Measurements from ENCODE around the gene TCEA2.
"Not testable (repeated sequence)": the region's sequence is repeated elsewhere in the genome, so short reads cannot be mapped to it uniquely, and the experiment has no call there.

Gene TCEA2

DNA sequence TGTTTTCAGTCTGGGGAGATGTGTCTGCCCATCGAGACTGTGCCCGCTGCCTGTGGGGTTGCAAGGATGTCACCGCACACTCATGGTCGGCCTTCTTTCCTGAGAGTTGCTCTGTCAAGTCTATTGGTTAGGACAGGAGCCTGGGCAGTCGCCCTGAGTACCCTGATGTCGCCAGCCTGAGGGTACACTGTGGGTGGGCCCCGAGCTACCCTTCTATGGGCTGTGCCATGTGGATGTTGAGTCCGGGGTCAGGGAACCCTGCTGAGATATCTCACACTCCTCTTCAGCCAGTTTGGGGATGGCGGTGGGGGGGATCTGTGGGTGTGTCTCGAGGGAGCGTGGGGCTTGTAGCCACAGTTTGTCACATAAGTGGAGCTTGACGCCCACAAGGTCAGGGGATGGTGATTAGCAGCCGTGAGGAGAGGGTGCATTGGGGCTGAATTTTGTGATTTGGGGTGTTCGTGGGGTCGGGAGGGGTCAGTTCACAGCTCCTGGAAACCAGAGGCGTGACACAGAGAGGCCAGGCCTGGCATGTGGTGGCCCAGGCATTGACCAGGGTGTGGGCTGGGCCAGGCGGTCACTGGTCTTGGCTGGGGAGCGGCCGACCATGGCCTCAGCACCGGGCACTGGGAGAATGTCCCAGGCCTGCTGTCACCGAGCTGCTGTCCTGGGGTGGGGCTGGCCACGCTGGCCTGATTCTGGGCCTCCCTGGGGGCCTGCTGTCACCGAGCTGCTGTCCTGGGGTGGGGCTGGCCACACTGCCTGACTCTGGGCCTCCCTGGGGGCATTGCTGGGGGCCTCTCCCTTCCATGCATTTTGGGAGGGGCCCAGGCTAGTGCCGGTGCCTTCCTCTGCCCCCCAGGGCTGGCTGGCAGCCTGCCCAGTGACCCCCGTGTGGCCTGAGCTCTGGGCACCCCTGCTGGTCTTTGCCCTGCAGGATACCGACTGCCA is 46.0 kb downstream of the TCEA2 start:
- DNase-seq (ENCODE audit: low read depth in 3 of 3): no peak

DNA sequence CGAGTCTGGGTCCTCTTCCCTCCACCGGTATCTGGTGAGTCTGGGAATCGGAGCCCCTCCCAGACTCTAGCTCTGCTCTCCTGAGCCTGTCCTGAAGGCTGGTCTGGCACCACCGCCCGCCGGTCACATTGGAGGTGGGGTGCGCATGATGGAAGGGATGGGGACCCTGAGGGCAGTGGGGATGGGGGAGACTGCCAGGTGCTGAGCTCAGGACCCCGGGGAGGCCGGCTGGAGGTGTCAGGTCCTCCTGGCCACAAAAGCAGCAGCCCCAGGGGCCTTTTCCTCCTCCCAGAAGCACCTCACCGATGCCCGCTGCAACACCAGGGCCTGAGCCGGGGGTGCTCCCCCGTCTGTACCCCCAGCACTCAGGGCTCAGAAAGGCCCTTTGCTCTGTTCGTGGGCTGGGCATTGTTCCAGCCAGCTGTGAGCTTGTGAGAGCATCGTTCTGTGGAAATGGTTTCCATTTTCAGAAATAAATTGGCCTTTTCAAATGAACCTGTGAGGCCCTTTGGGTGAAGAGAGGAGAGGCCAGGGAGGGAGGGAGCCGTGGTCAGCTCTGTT is 46.9 kb downstream of the TCEA2 start:
- DNase-seq (ENCODE audit: low read depth in 3 of 3): no peak

DNA sequence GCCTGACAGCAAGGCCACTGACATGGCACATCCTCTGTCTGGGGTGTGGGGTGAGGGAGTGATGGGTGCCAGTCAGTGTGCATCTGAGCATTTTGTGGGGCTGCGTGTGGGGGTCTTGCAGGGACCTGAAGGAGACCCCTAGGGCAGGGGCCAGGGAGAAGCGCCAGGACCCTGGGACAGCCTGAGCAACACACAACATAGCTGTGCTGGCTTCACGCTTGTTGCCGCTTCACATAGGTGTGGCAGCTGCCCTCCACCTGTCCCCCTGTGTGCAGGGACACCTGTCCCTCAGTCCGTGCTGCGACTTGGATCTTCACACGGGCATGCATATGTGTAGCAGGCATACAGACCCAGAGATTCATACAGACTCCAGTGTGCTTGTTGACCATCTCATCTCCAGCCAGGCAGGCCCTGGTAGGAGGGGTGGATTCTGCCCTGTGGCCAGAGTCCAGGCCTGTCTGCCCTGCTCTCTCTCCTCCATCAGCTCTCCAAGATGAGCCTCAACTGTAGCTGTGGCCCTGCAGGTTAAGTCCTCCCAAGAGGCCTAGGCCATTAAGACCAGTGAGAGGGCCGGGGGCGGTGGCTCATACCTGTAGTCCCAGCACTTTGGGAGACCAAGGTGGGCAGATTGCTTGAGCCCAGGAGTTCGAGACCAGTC is 47.5 kb downstream of the TCEA2 start:
- DNase-seq (ENCODE audit: low read depth in 3 of 3): no peak

DNA sequence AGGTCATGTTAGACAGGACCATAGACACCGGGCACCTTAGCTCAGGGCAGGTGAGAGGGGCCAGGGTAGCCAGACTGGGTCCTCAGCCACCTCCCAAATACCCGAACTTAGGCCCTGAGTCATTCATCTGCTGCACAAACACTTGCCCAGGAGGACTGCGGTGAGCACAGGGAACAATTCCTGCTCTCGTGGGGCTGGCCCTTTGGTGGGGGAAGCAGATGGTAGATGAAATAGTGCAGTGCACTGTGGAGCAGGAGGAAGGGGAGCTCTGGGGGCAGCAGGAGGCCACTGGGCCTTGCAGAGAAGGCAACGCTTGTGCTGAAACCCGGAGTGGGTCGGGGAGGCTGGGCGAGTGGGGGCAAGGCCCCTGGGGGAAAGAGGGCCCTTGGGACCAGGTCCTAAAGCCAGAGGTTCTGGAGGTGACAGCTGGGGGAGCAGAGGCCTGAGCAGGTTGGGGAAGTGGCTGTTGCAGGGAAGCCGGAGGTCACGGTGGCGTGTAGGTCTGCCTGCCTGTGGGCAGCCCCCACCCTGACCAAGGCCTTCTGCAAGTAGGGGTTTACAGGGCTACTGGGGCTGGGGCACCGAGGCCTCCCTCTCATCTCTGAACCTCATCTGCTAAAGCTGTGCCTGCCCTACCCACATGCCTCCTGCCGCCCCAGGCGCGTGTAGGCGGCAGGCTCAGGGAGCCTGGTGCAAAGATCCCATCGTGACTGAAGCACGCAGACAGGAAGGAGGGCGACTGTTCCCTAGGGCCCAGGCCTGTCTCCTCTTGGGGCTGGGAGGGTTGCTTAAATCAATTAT is 49.0 kb downstream of the TCEA2 start:
- DNase-seq (ENCODE audit: low read depth in 3 of 3): no peak

DNA sequence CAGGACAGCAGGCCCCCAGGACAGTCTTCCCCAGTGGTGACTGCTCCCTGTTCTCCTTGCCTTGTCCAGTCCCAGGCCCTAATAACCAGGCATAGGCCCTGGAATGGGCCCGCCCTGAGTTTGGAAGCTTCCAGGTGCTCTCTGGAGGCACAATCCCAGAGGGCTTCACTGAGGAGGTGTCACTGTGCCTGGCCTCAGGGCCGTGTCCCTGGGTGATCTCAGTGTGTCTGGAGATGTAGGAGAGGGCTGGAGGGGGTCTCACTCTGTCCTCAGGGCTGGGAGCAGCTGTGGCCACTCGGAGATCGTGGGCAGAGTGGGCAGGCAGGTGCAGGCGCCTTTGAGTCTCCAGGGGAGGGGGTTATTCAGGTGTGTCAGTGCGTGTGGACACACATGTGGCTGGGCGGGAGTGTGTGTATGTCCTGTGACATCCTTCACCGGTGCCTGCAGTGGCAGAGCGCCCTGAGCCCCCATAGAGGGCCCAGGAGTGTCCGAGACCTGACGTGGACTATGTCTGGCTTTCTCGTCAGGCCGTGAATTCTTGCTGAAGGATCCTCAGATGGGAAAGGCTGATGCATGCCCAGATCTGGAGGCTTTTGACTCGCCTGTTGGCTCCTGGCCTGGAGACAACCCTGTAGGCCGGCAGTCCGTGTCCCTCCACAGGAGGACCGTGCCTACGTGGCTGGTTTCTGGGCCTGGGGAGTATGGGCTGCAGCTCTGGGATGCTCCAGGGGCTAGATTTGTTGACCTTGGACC is 49.9 kb downstream of the TCEA2 start:
- no peak for DNase-seq (ENCODE audit: low read depth in 3 of 3)

DNA sequence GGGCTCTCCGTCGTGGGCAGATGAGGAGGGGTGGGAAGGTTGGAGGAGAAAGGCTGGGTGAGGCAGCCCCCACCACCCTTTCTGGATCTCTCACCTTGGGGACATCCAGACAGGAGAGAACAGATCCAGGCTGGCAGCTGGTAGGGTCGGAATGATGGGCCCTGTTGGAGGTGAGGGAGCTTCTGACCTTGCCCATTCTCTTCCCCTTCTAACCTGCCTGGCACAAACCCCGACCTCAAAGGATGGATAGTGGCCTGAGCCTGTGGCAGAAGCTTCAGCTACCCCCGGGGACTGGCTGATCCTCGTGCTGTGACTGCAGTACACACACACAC is 50.4 kb downstream of the TCEA2 start:
- no peak for DNase-seq (ENCODE audit: low read depth in 3 of 3)

DNA sequence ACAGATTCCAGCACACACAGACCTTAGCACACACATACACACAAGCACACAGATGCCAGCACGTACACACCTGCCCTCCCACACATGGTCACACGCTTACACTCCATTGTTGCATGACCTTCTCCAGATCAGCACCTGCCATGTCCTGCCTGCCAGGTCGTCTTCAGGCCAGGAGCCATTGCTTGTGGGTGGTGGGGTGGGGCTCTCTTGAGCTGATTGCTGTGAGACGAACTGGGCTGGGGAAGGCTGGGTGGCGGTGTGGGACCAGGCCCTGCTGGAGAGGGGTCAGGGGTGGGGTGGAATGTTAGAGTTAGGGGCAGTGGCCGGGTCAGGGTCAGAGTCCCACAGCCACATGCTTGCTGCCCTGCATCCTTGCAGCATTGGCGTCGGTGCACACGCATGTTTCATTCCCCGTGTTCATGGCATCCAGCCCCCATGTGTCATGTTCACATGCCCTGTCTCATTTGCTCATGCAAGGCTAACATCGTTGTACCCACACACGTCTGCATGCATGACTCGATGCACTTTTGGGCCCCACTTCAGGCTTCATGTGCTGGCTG is 50.9 kb downstream of the TCEA2 start:
- no peak for DNase-seq (ENCODE audit: low read depth in 3 of 3)

DNA sequence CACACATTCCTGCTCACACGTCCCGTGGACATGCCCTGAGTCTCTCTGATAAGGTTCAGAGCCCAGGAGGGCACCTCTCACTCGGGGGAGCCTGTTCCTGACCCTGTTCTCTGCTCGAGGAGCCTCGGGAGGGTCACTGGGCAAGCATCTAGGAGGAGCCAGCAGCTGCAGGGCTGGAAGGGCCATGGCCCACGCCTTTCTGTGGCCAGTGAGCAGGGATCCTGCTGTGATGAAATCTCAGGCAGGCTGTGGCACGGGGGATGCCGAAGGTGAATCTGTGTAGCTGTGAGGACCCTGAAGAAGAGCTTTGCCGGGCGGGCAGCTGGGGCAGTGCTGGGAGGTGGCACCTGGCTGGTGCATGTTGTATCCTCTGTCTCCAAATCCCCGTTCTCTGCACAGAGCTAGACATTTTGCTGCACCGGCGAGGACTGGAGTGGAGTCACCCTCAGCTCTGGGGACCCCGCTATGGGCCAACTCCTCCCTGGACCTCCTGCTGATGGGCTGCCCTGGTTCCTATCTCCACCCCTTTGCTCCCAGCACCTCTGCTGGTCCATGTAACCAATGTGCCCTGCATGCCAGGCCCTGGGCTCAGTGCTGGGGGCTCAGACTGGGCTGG is 51.5 kb downstream of the TCEA2 start:
- no peak for DNase-seq (ENCODE audit: low read depth in 3 of 3)

DNA sequence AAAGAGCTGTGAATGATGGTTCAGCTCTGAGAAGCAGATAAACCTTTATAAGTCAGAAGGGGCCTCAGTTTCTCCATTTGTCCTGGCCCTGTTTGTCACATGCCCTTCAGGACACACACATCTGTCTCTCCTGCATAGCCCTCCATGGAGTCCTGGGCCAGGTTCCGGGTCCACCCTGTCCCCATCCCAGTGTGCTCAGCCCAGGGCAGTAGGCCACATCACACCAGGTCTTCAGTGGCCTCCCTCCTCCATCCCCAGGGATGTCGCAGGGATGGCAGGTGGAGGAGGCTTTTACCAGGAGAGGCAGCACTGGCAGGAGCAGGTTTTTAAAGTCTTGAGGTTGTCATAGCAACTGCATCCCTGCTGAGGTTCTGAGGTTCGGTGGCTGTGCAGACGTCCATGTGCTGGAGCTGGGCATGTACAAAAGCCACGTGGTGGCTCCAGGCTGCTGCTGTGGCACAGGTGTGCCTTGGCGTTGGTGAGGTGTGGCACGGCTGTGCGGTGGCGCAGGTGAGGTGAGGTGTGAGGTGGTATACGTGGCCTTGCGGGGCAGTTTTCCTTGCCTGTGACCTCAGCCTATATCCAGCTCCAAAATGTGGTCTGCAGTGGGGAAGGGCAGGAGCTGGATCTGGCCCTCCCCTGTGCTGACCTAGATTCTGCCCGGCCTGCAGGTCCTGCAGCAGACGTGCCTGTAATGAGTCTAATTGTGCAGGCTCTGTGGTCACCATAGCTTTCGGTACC is 52.3 kb downstream of the TCEA2 start:
- DNase-seq (ENCODE audit: low read depth in 3 of 3): no peak

DNA sequence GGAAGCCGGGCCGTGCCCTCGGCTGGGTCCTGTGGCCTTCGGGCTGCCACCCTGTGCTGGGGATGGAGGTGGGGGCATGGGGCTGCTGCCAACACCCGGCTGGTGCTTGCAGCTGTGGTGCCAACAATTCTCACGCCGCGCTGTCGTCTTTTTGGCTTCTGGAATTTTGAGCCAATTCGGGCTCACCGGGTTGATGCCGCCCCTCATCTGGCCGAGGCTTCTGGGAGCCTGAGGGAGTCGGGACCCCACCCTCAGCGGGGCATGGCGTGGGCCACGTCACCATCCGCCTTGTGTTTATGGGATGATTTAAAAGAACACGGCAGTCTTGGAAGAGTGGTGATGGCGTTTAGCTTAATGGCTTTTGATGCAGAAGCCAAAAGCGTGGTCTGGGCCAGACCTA is 53.0 kb downstream of the TCEA2 start:
- DNase-seq (ENCODE audit: low read depth in 3 of 3): no peak

DNA sequence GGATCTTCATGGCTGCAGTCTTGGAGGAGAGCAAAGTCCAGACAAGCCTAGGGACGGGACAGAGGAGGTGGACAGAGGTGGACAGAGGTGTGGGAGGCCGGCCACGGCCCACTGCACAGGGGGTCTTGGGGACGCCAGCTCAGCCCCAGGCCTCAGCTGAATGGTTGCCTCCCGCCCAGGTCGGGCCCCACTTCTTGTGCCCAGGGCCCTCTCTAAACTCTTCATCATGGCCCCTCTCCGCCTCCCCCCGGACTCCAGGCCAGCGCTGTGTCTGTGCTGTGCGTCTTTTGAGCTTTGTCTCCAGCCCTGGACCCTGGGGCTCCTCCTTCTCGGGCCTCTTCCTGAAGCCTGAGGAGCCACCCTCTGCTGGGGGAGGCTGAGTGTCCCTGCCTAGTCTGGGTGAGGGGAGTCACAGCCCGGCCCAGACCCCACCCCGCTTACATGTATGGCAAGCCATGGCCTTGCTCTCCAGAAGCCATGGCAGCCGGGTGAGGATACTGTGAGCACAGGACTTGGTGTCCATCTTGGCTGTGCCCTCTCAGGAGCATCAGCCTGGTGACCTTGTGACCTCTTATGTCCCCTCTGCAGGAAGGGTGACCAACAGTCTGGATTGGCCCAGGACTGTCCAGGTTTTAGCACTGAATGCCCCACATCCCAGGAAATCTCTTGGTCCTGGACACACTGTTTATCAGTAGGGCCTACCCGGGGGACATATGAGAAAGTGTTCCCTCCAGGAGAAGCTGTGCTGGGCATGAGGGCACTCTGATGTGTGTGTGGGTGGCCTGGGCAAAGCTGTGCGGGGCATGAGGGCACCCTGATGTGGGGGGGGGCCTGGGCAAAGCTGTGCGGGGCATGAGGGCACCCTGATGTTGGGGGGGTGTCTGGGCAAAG is 53.8 kb downstream of the TCEA2 start:
- DNase-seq (ENCODE audit: low read depth in 3 of 3): no peak

DNA sequence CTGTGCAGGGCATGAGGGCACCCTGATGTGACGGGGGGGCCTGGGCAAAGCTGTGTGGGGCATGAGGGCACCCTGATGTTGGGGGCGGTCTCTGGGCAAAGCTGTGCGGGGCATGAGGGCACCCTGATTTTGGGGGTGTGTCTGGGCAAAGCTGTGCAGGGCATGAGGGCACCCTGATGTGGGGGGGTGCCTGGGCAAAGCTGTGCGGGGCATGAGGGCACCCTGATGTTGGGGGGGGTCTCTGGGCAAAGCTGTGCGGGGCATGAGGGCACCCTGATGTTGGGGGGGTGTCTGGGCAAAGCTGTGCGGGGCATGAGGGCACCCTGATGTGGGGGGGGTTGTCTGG is 54.4 kb downstream of the TCEA2 start:
- DNase-seq (ENCODE audit: low read depth in 3 of 3): not testable (repeated sequence)

DNA sequence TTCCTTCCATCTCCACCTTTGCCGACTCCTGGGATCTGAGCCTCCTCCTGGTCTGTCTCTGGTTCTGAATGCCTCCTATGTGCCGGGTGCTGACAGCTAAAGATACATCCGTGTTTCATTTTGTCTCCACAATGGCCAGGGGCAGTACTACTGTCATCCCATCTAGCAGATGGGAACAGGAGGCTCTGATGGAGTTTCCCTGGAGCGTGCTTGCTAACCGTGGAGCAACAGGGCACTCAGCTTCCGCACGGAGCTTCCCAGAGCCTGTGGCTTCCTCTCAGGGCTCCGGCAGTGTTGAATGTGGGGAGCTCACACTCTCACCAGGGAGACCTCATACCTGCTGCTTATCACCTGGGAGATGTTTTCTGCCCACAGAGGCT is 56.3 kb downstream of the TCEA2 start:
- DNase-seq (ENCODE audit: low read depth in 3 of 3): no peak

DNA sequence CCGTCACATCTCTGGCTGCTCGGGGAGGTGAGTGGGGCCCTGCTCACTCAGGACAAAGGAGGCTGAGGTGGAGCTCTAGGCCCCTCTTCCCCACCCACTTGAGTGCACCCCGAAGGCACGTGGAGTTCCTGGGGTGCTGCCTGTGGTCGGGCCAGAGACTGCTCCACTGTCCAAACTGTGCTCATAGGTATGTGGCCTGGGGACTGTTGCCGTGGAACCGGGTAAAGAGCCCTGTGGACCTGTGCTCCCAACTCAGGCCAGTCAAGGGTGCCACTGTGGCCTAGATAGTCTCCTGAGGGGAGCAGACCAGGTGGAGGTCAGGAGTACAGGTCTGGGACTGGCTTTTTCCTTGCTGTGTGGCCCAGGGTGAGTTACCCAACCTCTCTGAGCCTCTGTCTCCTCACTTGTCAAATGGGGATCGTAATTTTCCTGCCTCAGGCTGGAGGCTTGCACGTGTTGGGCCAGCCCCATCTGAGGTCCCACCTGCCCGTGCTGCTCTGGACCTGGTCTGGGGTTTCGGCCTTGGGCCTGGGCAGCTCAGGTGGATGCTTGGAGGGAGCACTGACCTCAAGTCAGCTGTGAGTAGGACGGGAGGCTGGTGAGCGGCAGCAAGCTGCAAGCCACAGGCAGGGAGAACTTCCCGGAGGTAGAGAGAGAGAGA is 56.8 kb downstream of the TCEA2 start:
- DNase-seq (ENCODE audit: low read depth in 3 of 3): no peak

DNA sequence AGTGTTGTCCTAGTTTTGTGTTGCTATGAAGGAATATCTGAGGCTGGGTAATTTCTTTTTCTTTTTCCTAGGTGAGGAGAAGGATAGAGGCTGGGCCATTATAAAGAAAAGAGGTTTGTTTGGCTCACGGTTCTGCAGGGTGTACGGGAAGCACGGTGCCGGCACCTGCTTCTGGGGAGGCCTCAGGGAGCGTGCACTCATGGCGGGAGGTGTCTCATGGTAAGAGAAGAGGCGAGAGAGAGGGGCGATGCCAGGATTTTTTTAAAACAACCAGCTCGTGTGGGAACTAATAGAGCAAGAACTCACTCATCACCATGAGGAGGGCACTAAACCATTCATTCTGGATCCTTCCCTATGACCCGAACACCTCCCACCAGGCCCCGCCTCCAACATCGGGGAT is 58.6 kb downstream of the TCEA2 start:
- DNase-seq (ENCODE audit: low read depth in 3 of 3): no peak

Data from stimulated activated CD4-positive, alpha-beta T cell treated with anti-CD3 and anti-CD28 coated beads, TNF-alpha, amount 100 ng/mL, for 24 hours (primary cell).